IMR-90 (cell line): ENCODE measurements around the gene PAXX. TPM values are rescaled to one million over a fixed set of nuclear protein-coding genes. Genes with fewer than 3 reads are reported as not detected.

Experiments
- ATAC-seq: fragments of 200-7000 bp; cut with Tn5 transposase; 2 replicates; pipeline ENCODE4 v1.9.1; 2020; ENCODE audit warnings: low read depth, mild to moderate bottlenecking, moderate library complexity
- BruUV-seq: library from RNA; stranded (reverse); fragments of 400-500 nt; replicated peaks from 2 replicates; lab custom pipeline; 2021; lab: Mats Ljungman, UMichigan
- CTCF ChIA-PET: fragments of 300-600 bp; formaldehyde crosslinking; extraction: SDS; loops from one replicate; lab custom pipeline; 2021; ENCODE audit warnings: antibody characterized with exemption; lab: Yijun Ruan, JAX
- POLR2A ChIA-PET: fragments of 300-600 bp; sonication (Branson Sonifier 250); formaldehyde crosslinking; loops from one replicate; lab custom pipeline; 2022; ENCODE audit warnings: antibody characterized with exemption; ENCODE audit not compliant: unreplicated experiment; lab: Charles Lee
- DNase-seq: peaks from one replicate; pipeline ENCODE4 v3.0.0; 2013
- H2AFZ ChIP-seq: replicated peaks from 2 replicates; pipeline ENCODE3; 2013; ENCODE audit warnings: low read length, mild to moderate bottlenecking; ENCODE audit not compliant: poor library complexity
- H2AK5ac ChIP-seq: 2 replicates; pipeline ENCODE4 v1.6.1; 2013; ENCODE audit warnings: low read depth, low read length, inconsistent platforms
- H2AK9ac ChIP-seq: replicated peaks from 2 replicates; pipeline ENCODE3; 2013; ENCODE audit warnings: mild to moderate bottlenecking, low read depth, low read length, moderate library complexity; ENCODE audit not compliant: poor library complexity
- H2BK120ac ChIP-seq: 2 replicates; pipeline ENCODE4 v1.6.1; 2013; ENCODE audit warnings: low read depth, low read length, inconsistent platforms
- H2BK15ac ChIP-seq: 3 replicates; pipeline ENCODE4 v1.6.1; 2013; ENCODE audit warnings: low read depth, low read length, inconsistent platforms
- H2BK20ac ChIP-seq: 2 replicates; pipeline ENCODE4 v1.6.1; 2013; ENCODE audit warnings: low read depth, mild to moderate bottlenecking, inconsistent platforms, low read length, moderate library complexity
- H2BK5ac ChIP-seq: 2 replicates; pipeline ENCODE4 v1.6.1; 2013; ENCODE audit warnings: mild to moderate bottlenecking, low read depth, low read length, inconsistent platforms; ENCODE audit not compliant: poor library complexity, severe bottlenecking
- H3K14ac ChIP-seq: replicated peaks from 2 replicates; pipeline ENCODE4 v1.6.1; 2013; ENCODE audit warnings: low read depth, low read length, inconsistent platforms
- H3K18ac ChIP-seq: 2 replicates; pipeline ENCODE4 v1.6.1; 2013; ENCODE audit warnings: low read depth, low read length, control low read depth
- H3K23ac ChIP-seq: 2 replicates; pipeline ENCODE4 v1.6.1; 2013; ENCODE audit warnings: low read depth, low read length, inconsistent platforms
- H3K27ac ChIP-seq: 2 replicates; pipeline ENCODE4 v1.5.1; 2013; ENCODE audit warnings: mild to moderate bottlenecking, control low read depth, low read length; ENCODE audit not compliant: insufficient read depth
- H3K27me3 ChIP-seq: 2 replicates; pipeline ENCODE4 v1.6.1; 2013; ENCODE audit warnings: low read length; ENCODE audit not compliant: control insufficient read depth, insufficient read depth
- H3K36me3 ChIP-seq: 2 replicates; pipeline ENCODE4 v1.6.1; 2013; ENCODE audit warnings: low read length, mixed read lengths; ENCODE audit not compliant: control insufficient read depth, insufficient read depth
- H3K4ac ChIP-seq: 2 replicates; pipeline ENCODE4 v1.6.1; 2013; ENCODE audit warnings: low read depth, low read length, inconsistent platforms
- H3K4me1 ChIP-seq: 2 replicates; pipeline ENCODE4 v1.6.1; 2013; ENCODE audit warnings: low read length, mixed read lengths; ENCODE audit not compliant: control insufficient read depth, insufficient read depth
- H3K4me2 ChIP-seq: 2 replicates; pipeline ENCODE4 v1.6.1; 2013; ENCODE audit warnings: low read depth, mild to moderate bottlenecking, control low read depth, low read length, moderate library complexity
- H3K4me3 ChIP-seq: 2 replicates; pipeline ENCODE4 v1.5.1; 2013; ENCODE audit warnings: low read depth, mild to moderate bottlenecking, control low read depth, low read length, moderate library complexity; ENCODE audit not compliant: insufficient read depth
- H3K56ac ChIP-seq: 2 replicates; pipeline ENCODE4 v1.6.1; 2013; ENCODE audit warnings: low read length, inconsistent platforms; ENCODE audit not compliant: insufficient read depth; ENCODE audit errors: extremely low read depth
- H3K79me1 ChIP-seq, 2 experiments: 2 replicates each; pipeline ENCODE4 v1.6.1; 2013; ENCODE audit warnings: low read length in 2 of 2, inconsistent platforms in 1 of 2, low read depth in 1 of 2
- H3K9ac ChIP-seq: 2 replicates; pipeline ENCODE4 v1.6.1; 2013; ENCODE audit warnings: low read depth, low read length, control low read depth
- H3K9me1 ChIP-seq: 2 replicates; pipeline ENCODE4 v1.6.1; 2013; ENCODE audit warnings: low read length, inconsistent platforms; ENCODE audit not compliant: insufficient read depth
- H3K9me3 ChIP-seq: 2 replicates; pipeline ENCODE4 v1.6.1; 2013; ENCODE audit warnings: low read length; ENCODE audit not compliant: control insufficient read depth, insufficient read depth
- H4K20me1 ChIP-seq: 2 replicates; pipeline ENCODE4 v1.6.1; 2013; ENCODE audit warnings: low read length, inconsistent platforms; ENCODE audit not compliant: insufficient read depth
- H4K5ac ChIP-seq: 2 replicates; pipeline ENCODE4 v1.6.1; 2013; ENCODE audit warnings: mild to moderate bottlenecking, low read depth, low read length, control low read depth
- H4K8ac ChIP-seq, 2 experiments: 2 replicates each; pipeline ENCODE4 v1.6.1; 2013; ENCODE audit warnings: low read depth in 2 of 2, low read length in 2 of 2, control low read depth in 1 of 2, inconsistent platforms in 1 of 2
- H4K91ac ChIP-seq: 2 replicates; pipeline ENCODE4 v1.6.1; 2013; ENCODE audit warnings: low read depth, low read length, inconsistent platforms; ENCODE audit not compliant: insufficient read depth
- FOS ChIP-seq: fragments of 150-350 bp; IDR thresholded peaks from 2 replicates; pipeline ENCODE4 v1.6.1; 2016; ENCODE audit warnings: low read depth, low read length
- MXI1 ChIP-seq: IDR thresholded peaks from 2 replicates; pipeline ENCODE4 v1.6.1; 2012; ENCODE audit warnings: low read depth, mild to moderate bottlenecking, low read length, moderate library complexity, borderline replicate concordance
- RAD21 ChIP-seq: IDR thresholded peaks from 2 replicates; pipeline ENCODE4 v1.6.1; 2012; ENCODE audit warnings: low read length, improper control_type of control experiment
- WGBS, 2 experiments: methylation state at CpG; one replicate each; pipeline versions ENCODE4 v1.1.5 to v1.1.7; 2013; ENCODE audit warnings: missing lambda C conversion rate in 2 of 2; ENCODE audit not compliant: insufficient read length in 1 of 2; ENCODE audit errors: extremely low coverage in 2 of 2; 5-methylcytosine and 5-hydroxymethylcytosine counted together
- dilution Hi-C: fragments of 300-500 bp; cut with HindIII; formaldehyde crosslinking; loops from one replicate; pipeline ENCODE4 v1.14.3; 2018; ENCODE audit warnings: low sequenced_read_pairs; ENCODE audit not compliant: unreplicated experiment
- in situ Hi-C: fragments of 300-500 bp; cut with MboI; formaldehyde crosslinking; loops from 3 replicates; pipeline ENCODE4 v1.14.3; 2019; ENCODE audit warnings: low sequenced_read_pairs, inconsistent platforms, mixed read lengths
- intact Hi-C: fragments of 100-400 bp; cut with micrococcal nuclease; formaldehyde crosslinking; loops from 2 replicates; pipeline ENCODE4 v1.10.0; 2022
- polyA plus RNA-seq, 3 experiments: library from polyadenylated mRNA; depleted of rRNA; stranded (reverse); fragments of >200 nt; gene quantifications; 2 replicates each; pipeline ENCODE4 v1.2.3, GENCODE V29; 2012; ENCODE audit warnings: low replicate concordance in 1 of 3
- total RNA-seq: library from RNA; depleted of rRNA; stranded (reverse); fragments of >200 nt; gene quantifications from 2 replicates; pipeline ENCODE4 v1.2.3, GENCODE V29; 2012
- TF ChIP-seq, protein P1 (sequence below): fragments of 150-350 bp; IDR thresholded peaks from 2 replicates; pipeline ENCODE4 v1.6.1; 2016; ENCODE audit warnings: low read depth, mild to moderate bottlenecking, low read length, moderate library complexity, borderline replicate concordance
- TF ChIP-seq, protein P2 (sequence below): fragments of 150-350 bp; IDR thresholded peaks from 2 replicates; pipeline ENCODE4 v1.6.1; 2017; ENCODE audit warnings: mild to moderate bottlenecking, antibody characterized with exemption, low read length, low read depth

The PAXX gene
- total and polyA plus RNA-seq, 2 of the 4 experiments (the other 2 are of a cell fraction) = 5.7 to 24.6 TPM

DNA sequence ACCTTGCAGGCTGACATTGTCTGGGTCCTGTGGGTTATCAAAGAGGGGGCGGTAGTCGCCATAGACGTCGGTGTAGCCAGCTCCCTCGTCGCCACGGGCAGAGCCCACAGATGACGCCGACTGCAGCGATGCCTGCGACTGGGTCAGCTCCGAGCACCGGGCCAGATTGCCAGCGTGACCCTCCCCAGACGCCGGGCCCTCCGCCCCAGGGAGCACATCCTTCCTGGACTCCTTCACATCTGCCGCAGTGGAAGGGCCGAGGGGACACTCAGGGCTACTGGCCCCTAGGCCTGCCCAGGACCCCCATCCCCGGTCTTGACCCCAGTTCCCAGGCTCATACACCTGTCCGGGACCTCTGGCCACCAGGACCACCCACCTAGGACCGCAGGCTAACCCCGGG, 21.9 kb downstream of the PAXX start:
- dilution Hi-C loops (no loop called here), intact Hi-C loops (no loop called here), in situ Hi-C loops (no loop called here)
- Histone ChIP-seq H2AK9ac (no peak overlapping the region), H3K79me1 (no peaks in the 10 kb centered on the region), H3K14ac (no peak overlapping the region), H2BK20ac (no peak overlapping the region), H3K9me1 (no peaks in the 10 kb centered on the region), H3K4me1 (no peaks in the 10 kb centered on the region), H4K5ac (no peak overlapping the region), H4K91ac (no peak overlapping the region), H3K56ac (no peak overlapping the region), H3K9ac (no peak overlapping the region), H3K36me3 (peaks cover 49% of the 10 kb centered on the region), H2BK5ac (no peak overlapping the region), H2BK120ac (no peak overlapping the region), H4K8ac (no peak overlapping the region), H3K27ac (no peak overlapping the region), H3K27me3 (no peaks in the 10 kb centered on the region), H2AFZ (no peak overlapping the region), H4K20me1 (no peaks in the 10 kb centered on the region), H2AK5ac (no peak overlapping the region), H3K23ac (no peak overlapping the region), H3K4me2 (no peak overlapping the region), H3K18ac (no peak overlapping the region), H3K9me3 (no peaks in the 10 kb centered on the region), H3K4me3 (no peak overlapping the region), H2BK15ac (no peak overlapping the region), H3K4ac (no peak overlapping the region)
- BruUV-seq = no TSS peak
- ChIA-PET POLR2A (no interaction called here), CTCF (no interaction called here)
- 94% methylated on average over 11 of the region's 23 CpGs; no CpG with 5 or more reads in 1 of the 2 experiments for WGBS, 2 experiments
- ATAC-seq (no peak), DNase-seq (no peak)
- TF ChIP-seq RAD21 = no peak
- TF ChIP-seq, protein P1, sequence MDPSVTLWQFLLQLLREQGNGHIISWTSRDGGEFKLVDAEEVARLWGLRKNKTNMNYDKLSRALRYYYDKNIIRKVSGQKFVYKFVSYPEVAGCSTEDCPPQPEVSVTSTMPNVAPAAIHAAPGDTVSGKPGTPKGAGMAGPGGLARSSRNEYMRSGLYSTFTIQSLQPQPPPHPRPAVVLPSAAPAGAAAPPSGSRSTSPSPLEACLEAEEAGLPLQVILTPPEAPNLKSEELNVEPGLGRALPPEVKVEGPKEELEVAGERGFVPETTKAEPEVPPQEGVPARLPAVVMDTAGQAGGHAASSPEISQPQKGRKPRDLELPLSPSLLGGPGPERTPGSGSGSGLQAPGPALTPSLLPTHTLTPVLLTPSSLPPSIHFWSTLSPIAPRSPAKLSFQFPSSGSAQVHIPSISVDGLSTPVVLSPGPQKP = no peak
- TF ChIP-seq MXI1 = no peak
- TF ChIP-seq FOS = no peak
- TF ChIP-seq, protein P2, sequence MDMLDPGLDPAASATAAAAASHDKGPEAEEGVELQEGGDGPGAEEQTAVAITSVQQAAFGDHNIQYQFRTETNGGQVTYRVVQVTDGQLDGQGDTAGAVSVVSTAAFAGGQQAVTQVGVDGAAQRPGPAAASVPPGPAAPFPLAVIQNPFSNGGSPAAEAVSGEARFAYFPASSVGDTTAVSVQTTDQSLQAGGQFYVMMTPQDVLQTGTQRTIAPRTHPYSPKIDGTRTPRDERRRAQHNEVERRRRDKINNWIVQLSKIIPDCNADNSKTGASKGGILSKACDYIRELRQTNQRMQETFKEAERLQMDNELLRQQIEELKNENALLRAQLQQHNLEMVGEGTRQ = no peak
